Mammary epithelial cell (primary cell): Measurements from ENCODE around the gene COLEC11.

Source experiments
- CTCF ChIP-seq, 2 donors: IDR thresholded peaks in 1 of 2; conservative IDR thresholded peaks in 1 of 2; 2 replicates each; pipeline ENCODE4 v1.5.1; 2011 to 2012; ENCODE audit warnings: inconsistent platforms in 2 of 2, low read length in 2 of 2, mild to moderate bottlenecking in 2 of 2, control low read depth in 1 of 2, low read depth in 1 of 2; ENCODE audit not compliant: insufficient read depth in 1 of 2; ENCODE audit errors: extremely low read depth in 1 of 2
- EZH2 ChIP-seq: IDR thresholded peaks from 2 replicates; pipeline ENCODE4 v1.6.1; 2012; ENCODE audit warnings: low read length, inconsistent platforms, borderline replicate concordance

GRCh38 chr2:3675687-3676086 is 80.8 kb downstream of the COLEC11 start:
- no peak for TF ChIP-seq CTCF (conservative IDR thresholded peaks at IDR 0.05 in 1 of 2, IDR thresholded peaks at IDR 0.05 in 1 of 2; ENCODE audit: extremely low read depth in 1 of 2, insufficient read depth in 1 of 2, low read depth in 1 of 2, low read length in 2 of 2)
- no peak for TF ChIP-seq EZH2
